HepG2 (cell line): ENCODE results near the gene FRMD8. TPM values are rescaled to one million over a fixed set of nuclear protein-coding genes. Genes with fewer than 3 reads are reported as not detected.
A peak's percentile ranks its signal among the peaks of the same experiment; 100 is the strongest.

Source experiments
- ATAC-seq: fragments of 200-7000 bp; cut with Tn5 transposase; 3 replicates; pipeline ENCODE4 v1.9.1; 2020; ENCODE audit warnings: mild to moderate bottlenecking, moderate library complexity
- BruUV-seq: library from RNA; stranded (reverse); fragments of 400-500 nt; replicated peaks from 2 replicates; lab custom pipeline; 2021; lab: Mats Ljungman, UMichigan
- CTCF ChIA-PET: fragments of 300-600 bp; formaldehyde crosslinking; extraction: SDS; loops from one replicate; lab custom pipeline; 2021; ENCODE audit warnings: low total read pairs, inconsistent platforms, low intra/inter-chr PET ratio; lab: Yijun Ruan, JAX
- POLR2A ChIA-PET: fragments of 350-600 bp; sonication (Branson Sonifier 250); formaldehyde crosslinking; loops from one replicate; lab custom pipeline; 2020; ENCODE audit warnings: antibody characterized with exemption, inconsistent platforms; lab: Yijun Ruan, JAX
- DNase-seq: peaks from one replicate; pipeline ENCODE4 v3.0.0-alpha.2; 2015; ENCODE audit warnings: low spot score
- FAIRE-seq: peaks from 3 replicates; lab custom pipeline; 2011; peaks lifted over from hg19 to GRCh38; lab: Jason Lieb, UNC
- H2AFZ ChIP-seq: one replicate; pipeline ENCODE4 v1.6.1; 2011; ENCODE audit warnings: low read length, inconsistent platforms
- H3K27ac ChIP-seq: fragments of 300-600 bp; 3 replicates; pipeline ENCODE4 v1.8.0; 2011; ENCODE audit warnings: mixed run types, mild to moderate bottlenecking, mixed read lengths, low read length, inconsistent platforms; ENCODE audit not compliant: insufficient read depth; ENCODE audit errors: extremely low read length
- H3K27me3 ChIP-seq, 2 experiments: fragments of 200-600 bp in 1 of 2; 2 replicates in 1 of 2; 3 replicates in 1 of 2; pipeline versions ENCODE4 v1.6.0 to v1.8.0; 2011; ENCODE audit warnings: low read length in 2 of 2, mild to moderate bottlenecking in 2 of 2, moderate library complexity in 2 of 2, inconsistent platforms in 1 of 2; ENCODE audit not compliant: insufficient read depth in 2 of 2, control insufficient read depth in 1 of 2
- H3K36me3 ChIP-seq, 2 experiments: fragments of 200-600 bp in 1 of 2; replicated peaks in 1 of 2; 2 replicates in 1 of 2; 3 replicates in 1 of 2; pipeline versions ENCODE4 v1.5.1 to v1.8.0; 2011; ENCODE audit warnings: low read length in 2 of 2, inconsistent platforms in 1 of 2; ENCODE audit not compliant: insufficient read depth in 2 of 2, control insufficient read depth in 1 of 2
- H3K4me1 ChIP-seq: 2 replicates; pipeline ENCODE4 v1.5.1; 2012; ENCODE audit warnings: low read length, inconsistent platforms; ENCODE audit not compliant: insufficient read depth
- H3K4me2 ChIP-seq: 2 replicates; pipeline ENCODE4 v1.6.0; 2011; ENCODE audit warnings: low read depth, low read length, inconsistent platforms
- H3K4me3 ChIP-seq, 3 experiments: fragments of 200-600 bp in 1 of 3; sonication (generic), shearing (Covaris generic) in 1 of 3; replicated peaks in 1 of 3; 2 replicates each; pipeline ENCODE4 v1.5.1; 2011 to 2016; ENCODE audit warnings: low read length in 3 of 3, inconsistent platforms in 2 of 3, low read depth in 2 of 3, mild to moderate bottlenecking in 2 of 3, control low read depth in 1 of 3, mixed read lengths in 1 of 3; ENCODE audit not compliant: insufficient read depth in 1 of 3
- H3K79me2 ChIP-seq: one replicate; pipeline ENCODE4 v1.6.1; 2011; ENCODE audit warnings: low read length, inconsistent platforms; ENCODE audit not compliant: insufficient read depth
- H3K9ac ChIP-seq: 2 replicates; pipeline ENCODE4 v1.6.0; 2011; ENCODE audit warnings: mild to moderate bottlenecking, low read depth, low read length, inconsistent platforms; ENCODE audit not compliant: insufficient read depth
- H3K9me3 ChIP-seq: 2 replicates; pipeline ENCODE4 v1.5.1; 2012; ENCODE audit warnings: mild to moderate bottlenecking, low read length
- H4K20me1 ChIP-seq: 2 replicates; pipeline ENCODE4 v1.6.0; 2011; ENCODE audit warnings: inconsistent platforms, mild to moderate bottlenecking, low read length, moderate library complexity; ENCODE audit not compliant: insufficient read depth
- BCL6 ChIP-seq: IDR thresholded peaks from 2 replicates; pipeline ENCODE4 v1.6.1; 2016; ENCODE audit warnings: missing genetic modification reagents, missing compliant biosample characterization
- CTCF ChIP-seq: sonication (generic); formaldehyde crosslinking; IDR thresholded peaks from 2 replicates; pipeline ENCODE4 v1.5.0; 2020; ENCODE audit warnings: mild to moderate bottlenecking, missing genetic modification reagents, moderate library complexity
- HNRNPL ChIP-seq: fragments of 200-400 bp; formaldehyde crosslinking; IDR thresholded peaks from 2 replicates; pipeline ENCODE4 v1.6.1; 2017; ENCODE audit warnings: mild to moderate bottlenecking, low read depth, low read length
- MYC ChIP-seq: sonication (generic); formaldehyde crosslinking; IDR thresholded peaks from 2 replicates; pipeline ENCODE4 v1.9.0; 2021; ENCODE audit warnings: missing genetic modification reagents, borderline replicate concordance
- PCBP1 ChIP-seq: fragments of 200-400 bp; formaldehyde crosslinking; IDR thresholded peaks from 2 replicates; pipeline ENCODE4 v1.6.1; 2017; ENCODE audit warnings: mild to moderate bottlenecking, low read depth, low read length, borderline replicate concordance
- RELA ChIP-seq: sonication (generic); formaldehyde crosslinking; IDR thresholded peaks from 2 replicates; pipeline ENCODE4 v1.4.0; 2020; ENCODE audit warnings: missing genetic modification reagents
- RFXANK ChIP-seq: IDR thresholded peaks from 2 replicates; pipeline ENCODE4 v1.6.1; 2016
- RXRA ChIP-seq: sonication (generic); formaldehyde crosslinking; IDR thresholded peaks from 2 replicates; pipeline ENCODE4 v1.5.1; 2020; ENCODE audit warnings: missing genetic modification reagents
- TBX3 ChIP-seq: fragments of 450-650 bp; IDR thresholded peaks from 2 replicates; pipeline ENCODE4 v1.6.1; 2017; ENCODE audit warnings: antibody characterized with exemption, mild to moderate bottlenecking, inconsistent platforms, borderline replicate concordance
- TCF7 ChIP-seq: sonication (generic); IDR thresholded peaks from 2 replicates; pipeline ENCODE4 v1.6.1; 2016; ENCODE audit warnings: antibody characterized with exemption, low read depth
- ZFAT ChIP-seq: sonication (generic); formaldehyde crosslinking; conservative IDR thresholded peaks from 2 replicates; pipeline ENCODE4 v1.8.1; 2023; ENCODE audit warnings: missing genetic modification reagents, inconsistent platforms
- ZNF138 ChIP-seq: sonication (generic); formaldehyde crosslinking; IDR thresholded peaks from 2 replicates; pipeline ENCODE4 v1.5.0; 2020; ENCODE audit warnings: mild to moderate bottlenecking, low read depth, missing genetic modification reagents
- ZNF709 ChIP-seq: sonication (generic); formaldehyde crosslinking; IDR thresholded peaks from 2 replicates; pipeline ENCODE4 v1.5.0; 2020; ENCODE audit warnings: mild to moderate bottlenecking, missing genetic modification reagents
- ZNF891 ChIP-seq: sonication (generic); formaldehyde crosslinking; IDR thresholded peaks from 2 replicates; pipeline ENCODE4 v1.5.0; 2020; ENCODE audit warnings: mild to moderate bottlenecking, missing genetic modification reagents
- WGBS: methylation state at CpG from one replicate; pipeline ENCODE4 v1.1.6; 2017; ENCODE audit warnings: low lambda C conversion rate; 5-methylcytosine and 5-hydroxymethylcytosine counted together
- in situ Hi-C: cut with HindIII; loops from 2 replicates; pipeline ENCODE4 v1.10.0; 2017; ENCODE audit warnings: low pct_unique_long_range_greater_than_20kb; ENCODE audit not compliant: extremely low pct_ligation_motif_present
- intact Hi-C: fragments of 100-400 bp; cut with micrococcal nuclease; formaldehyde crosslinking; loops from one replicate; pipeline ENCODE4 v1.10.0; 2022; ENCODE audit not compliant: unreplicated experiment
- polyA plus RNA-seq, 8 experiments: library from polyadenylated mRNA; depleted of rRNA in 3 of 8; stranded (reverse) in 7 of 8; unstranded in 1 of 8; fragments of >200 nt; fragmentation: Illumina TruSeq in 4 of 8; extraction: Trizol in 4 of 8; gene quantifications; 2 replicates each; pipeline versions ENCODE4 v1.2.1 to v1.2.3, GENCODE V29; 2011 to 2016; ENCODE audit warnings: low read depth in 4 of 8, missing spikeins in 1 of 8, mixed read lengths in 1 of 8; ENCODE audit not compliant: insufficient read depth in 1 of 8
- total RNA-seq, 5 experiments: library from RNA; depleted of rRNA; stranded (reverse); fragments of >200 nt; fragmentation: Illumina TruSeq; extraction: Trizol; gene quantifications; 2 replicates each; pipeline ENCODE4 v1.2.3, GENCODE V29; 2016; ENCODE audit warnings: low read depth in 1 of 5

Gene FRMD8
- total and polyA plus RNA-seq, 2 of the 13 experiments (the other 11 are each of a cell fraction or from before 2014, with no cell fraction given): 5.8 to 20.6 TPM

- in situ Hi-C loops (no loop called here), intact Hi-C loops (no loop called here)
- H4K20me1 ChIP-seq: no peaks in the 10 kb centered on the region
- H3K9me3 ChIP-seq: no peaks in the 10 kb centered on the region
- ATAC-seq (no peak), FAIRE-seq (no peak), DNase-seq (no peak)
- no peaks in the 10 kb centered on the region for H3K79me2 ChIP-seq
- peaks cover 14 to 23% of the 10 kb centered on the region in 2 experiments; a peak in 4 of 5 replicates for H3K36me3 ChIP-seq
- H3K27ac ChIP-seq: no peak overlapping the region
- TF ChIP-seq RXRA (CRISPR knock-in tag) (0 out of 2 replicates have a peak, but pooled peaks have one; percentile 11), ZFAT (CRISPR knock-in tag) (no peak), RFXANK (CRISPR knock-in tag) (no peak), ZNF891 (CRISPR knock-in tag) (no peak), HNRNPL (0 out of 2 replicates have a peak, but pooled peaks have one; percentile 24)
- no TSS peak for BruUV-seq
- no peak overlapping the region for H3K4me3 ChIP-seq
- CTCF ChIA-PET: no interaction called here
- 94% methylated on average over 10 of the region's 17 CpGs for WGBS
- H3K27me3 ChIP-seq: no peaks in the 10 kb centered on the region
- no peak overlapping the region for H3K4me2 ChIP-seq
- POLR2A ChIA-PET: interaction anchor here (0.7 to 7.6 kb wide), 9 partner anchors 14 to 97 kb away, joined by 3 to 98 read pairs (median 7); partner anchors contain the start of genes FRMD8, NEAT1 and SLC25A45
- H3K9ac ChIP-seq: no peak overlapping the region
- no peak overlapping the region for H2AFZ ChIP-seq
- H3K4me1 ChIP-seq: peaks cover 19% of the 10 kb centered on the region
These were observed 14.1 kb downstream of the FRMD8 start for GRCh38 chr11:65400307-65401072.

- ChIA-PET POLR2A (interaction anchor here (0.5 to 7.6 kb wide), 14 partner anchors 15 to 98 kb away, joined by 3 to 98 read pairs (median 4); partner anchors contain the start of genes FRMD8, MALAT1, NEAT1 and SLC25A45), CTCF (no interaction called here)
- Histone ChIP-seq H3K4me1 (peaks cover 19% of the 10 kb centered on the region), H3K36me3 (peaks cover 14 to 23% of the 10 kb centered on the region in 2 experiments; a peak in 4 of 5 replicates), H3K27ac (peak overlapping the region; percentile 24), H2AFZ (no peak overlapping the region), H3K9me3 (no peaks in the 10 kb centered on the region), H3K79me2 (no peaks in the 10 kb centered on the region), H3K4me2 (peak overlapping the region; percentile 43), H3K4me3 (no peak overlapping the region), H3K27me3 (no peaks in the 10 kb centered on the region), H4K20me1 (no peaks in the 10 kb centered on the region), H3K9ac (no peak overlapping the region)
- 68% methylated on average over 13 of the region's 16 CpGs for WGBS
- no peak for DNase-seq
- in situ Hi-C loops: no loop called here
- no TSS peak for BruUV-seq
- no peak; the same call in 2 of the 3 replicates for ATAC-seq
- FAIRE-seq: no peak
- intact Hi-C loops: no loop called here
- TF ChIP-seq MYC (CRISPR knock-in tag): no peak
- TF ChIP-seq ZNF709 (CRISPR knock-in tag): no peak
- TF ChIP-seq TBX3: no peak
- TF ChIP-seq CTCF (CRISPR knock-in tag): peak; percentile 36
- 0 out of 2 replicates have a peak, but pooled peaks have one; percentile 18 for TF ChIP-seq TCF7
- peak; percentile 58; the same call in 1 of the 2 replicates for TF ChIP-seq PCBP1
- TF ChIP-seq BCL6 (CRISPR knock-in tag): peak; percentile 67
- TF ChIP-seq RELA (CRISPR knock-in tag): no peak
- TF ChIP-seq ZNF138: no peak
These were observed 14.8 kb downstream of the FRMD8 start for GRCh38 chr11:65401073-65401802.
